HG02678 (cell line): ENCODE results near the gene WDR27.
"Not testable (repeated sequence)": the region's sequence is repeated elsewhere in the genome, so short reads cannot be mapped to it uniquely, and the experiment has no call there.

Source experiments
- ATAC-seq: cut with Tn5 transposase; IDR thresholded peaks from one replicate; pipeline ENCODE4 v1.9.1; 2021; ENCODE audit warnings: mild to moderate bottlenecking, moderate library complexity; ENCODE audit not compliant: unreplicated experiment

WDR27 gene

DNA sequence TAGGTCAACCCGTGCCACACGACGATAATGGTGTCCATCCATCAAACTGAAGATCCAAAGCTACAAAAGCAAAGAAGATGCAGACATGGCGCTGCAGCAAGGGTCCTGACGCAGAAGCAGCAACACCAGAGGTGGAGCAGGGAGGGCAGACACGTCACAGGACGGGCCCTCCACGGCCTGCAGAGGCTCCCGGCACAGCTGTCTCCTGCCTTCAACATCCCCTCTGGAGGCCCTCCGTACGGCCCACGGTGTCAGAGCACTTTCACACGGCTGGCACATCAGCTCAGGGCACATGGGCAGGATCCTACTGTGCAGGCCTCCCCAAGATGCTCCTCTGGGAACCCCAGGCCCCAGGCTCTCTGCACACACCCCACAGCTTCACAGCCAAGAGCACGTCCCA is 37.6 kb downstream of the WDR27 start:
- no peak for ATAC-seq

DNA sequence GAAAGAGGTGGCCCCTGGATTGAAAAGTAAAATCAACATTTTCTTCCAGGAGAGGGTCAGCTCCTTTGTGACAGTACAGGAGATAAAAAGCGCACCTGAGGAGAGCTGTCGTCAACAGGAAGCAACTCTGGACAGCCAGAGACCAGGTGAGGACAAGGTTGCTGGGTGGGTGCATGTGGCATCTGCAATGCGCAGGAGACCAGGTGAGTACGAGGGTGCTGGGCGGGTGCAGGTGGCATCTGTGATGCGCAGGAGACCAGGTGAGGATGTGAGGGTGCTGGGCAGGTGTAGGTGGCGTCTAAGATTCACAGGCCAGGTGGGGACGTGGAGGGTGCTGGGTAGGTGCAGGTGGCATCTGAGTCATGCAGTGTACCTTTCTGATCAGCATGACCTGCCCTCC is 38.4 kb downstream of the WDR27 start:
- no peak for ATAC-seq

DNA sequence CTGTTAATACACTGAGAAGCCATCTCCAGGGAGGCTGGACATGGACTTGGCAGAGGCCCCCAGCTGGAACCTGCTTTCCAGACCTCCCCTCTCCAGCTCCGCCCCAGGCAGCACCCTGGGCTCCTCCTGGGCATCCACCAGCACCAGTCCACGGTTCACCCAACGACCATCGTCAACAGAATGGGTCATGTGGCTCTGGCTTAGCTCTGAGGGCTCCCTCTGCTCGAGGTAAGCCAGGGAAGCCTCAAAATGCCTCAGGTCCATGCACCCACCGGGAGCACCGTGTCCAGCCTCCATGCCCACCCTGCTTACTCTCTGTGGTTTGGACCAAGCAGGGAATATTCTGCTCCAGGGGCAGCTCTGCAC is 40.5 kb downstream of the WDR27 start:
- ATAC-seq: no peak

DNA sequence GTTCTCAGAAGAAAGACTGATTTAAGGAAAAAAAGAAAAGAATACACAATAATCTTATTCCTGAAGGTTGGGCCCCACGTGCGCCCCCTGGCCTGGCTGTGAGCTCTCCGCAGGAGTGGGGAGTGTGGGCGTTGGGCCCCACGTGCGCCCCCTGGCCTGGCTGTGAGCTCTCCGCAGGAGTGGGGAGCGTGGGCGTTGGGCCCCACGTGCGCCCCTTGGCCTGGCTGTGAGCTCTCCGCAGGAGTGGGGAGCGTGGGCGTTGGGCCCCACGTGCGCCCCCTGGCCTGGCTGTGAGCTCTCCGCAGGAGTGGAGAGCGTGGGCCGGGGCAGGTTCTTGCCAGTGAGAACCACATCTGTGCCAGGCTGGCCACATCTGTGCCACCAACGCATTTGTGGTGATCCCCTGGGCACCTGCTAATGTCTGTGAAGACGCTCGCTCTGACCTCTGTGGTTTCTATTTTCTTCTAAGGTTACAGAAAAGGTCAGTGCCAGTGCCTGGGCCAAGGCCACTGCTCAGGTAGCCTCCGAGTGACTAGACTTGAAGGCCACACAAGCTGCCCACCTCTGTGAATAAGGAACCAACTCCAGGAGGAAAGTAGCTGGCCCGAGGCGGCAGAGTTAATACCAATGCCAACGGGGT is 41.0 kb downstream of the WDR27 start:
- ATAC-seq: no peak

DNA sequence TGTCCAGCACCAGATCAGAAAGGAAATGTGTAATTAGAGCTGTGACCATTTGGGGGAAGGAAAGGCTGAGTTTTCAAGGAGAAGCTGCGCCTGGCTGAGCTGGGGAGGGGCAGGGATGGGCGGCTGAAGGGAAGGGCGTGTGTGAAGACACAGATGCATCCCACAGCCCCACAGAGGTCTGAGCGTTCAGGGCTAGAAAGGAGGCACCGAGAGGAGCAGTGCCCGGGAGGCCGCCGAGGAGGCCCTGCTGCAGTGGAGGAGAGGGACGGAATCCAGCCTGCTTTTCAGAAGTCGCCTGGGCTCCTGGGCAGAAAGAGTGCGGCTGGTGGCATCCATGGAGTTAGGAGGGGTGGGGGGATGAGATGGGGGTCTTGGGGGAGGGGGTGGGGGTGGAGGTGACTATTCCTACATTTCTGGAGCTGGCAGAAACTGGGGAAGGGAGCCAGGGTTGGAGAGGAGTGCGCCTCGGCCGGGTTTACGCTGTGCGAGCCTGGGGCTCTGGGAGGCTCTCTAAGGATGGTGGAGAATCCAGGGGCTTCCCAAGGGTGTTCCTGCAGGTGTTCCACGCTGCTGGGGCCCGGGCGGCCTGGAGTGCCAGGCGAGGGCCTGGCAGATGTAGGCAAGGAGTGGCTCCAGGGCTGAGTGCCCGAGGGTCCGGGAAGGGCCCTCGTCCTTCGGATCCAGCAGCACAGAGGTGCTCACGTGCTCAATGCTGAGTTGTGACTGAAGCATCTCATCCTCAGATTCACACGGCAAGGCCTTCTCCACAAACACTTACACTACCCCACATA is 41.8 kb downstream of the WDR27 start:
- no peak for ATAC-seq

DNA sequence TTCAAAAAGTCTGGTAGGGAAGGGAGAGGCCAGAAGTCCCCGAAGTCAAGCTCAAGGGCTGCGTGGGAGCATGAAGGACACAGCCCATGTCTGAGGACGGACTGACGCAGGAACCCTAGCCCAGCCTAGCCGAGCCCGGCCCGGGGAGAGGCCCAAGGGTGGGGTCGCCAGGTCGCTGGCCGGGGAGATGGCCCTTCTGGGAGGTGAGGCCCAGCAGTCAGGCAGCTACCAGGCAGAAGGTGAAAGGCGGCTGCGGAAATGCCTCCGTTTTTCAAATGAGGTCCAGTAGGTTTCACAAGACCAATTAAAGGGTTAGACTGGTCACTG is 44.6 kb downstream of the WDR27 start:
- no peak for ATAC-seq

DNA sequence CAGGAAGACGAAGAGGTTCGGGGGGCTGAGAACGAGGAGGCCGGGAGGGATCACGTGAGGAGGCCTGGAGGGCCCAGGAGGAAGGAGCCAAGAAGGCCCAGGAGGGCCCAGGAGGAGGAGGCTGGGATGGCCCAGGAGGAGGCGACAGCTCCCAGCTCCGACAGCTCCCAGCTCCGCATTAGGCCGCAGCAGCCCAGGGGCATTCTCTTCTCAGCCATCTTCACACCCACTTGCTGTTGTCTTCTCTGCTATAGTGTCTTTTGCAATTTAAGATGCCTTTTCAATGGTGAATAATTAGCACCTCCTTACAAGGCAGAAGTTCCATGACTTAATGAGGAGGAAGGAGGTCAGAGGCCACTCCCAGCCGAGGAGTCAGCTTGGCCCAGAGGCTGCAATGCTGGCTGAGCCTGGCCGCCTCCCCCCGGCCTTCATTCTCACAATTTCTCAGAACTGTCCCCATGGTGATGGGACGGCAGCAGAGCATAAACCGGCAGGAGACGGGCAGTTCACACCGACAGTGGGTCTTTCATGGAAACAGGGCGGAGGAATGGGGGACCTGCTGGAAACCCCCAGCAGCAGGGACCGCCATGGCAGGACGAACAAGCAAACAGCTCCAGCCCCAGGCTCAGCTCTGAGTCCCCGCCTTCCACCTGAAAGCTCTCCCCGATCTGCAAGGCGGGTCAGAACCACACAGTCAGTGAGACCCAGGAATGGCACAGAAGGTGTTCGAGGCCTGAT is 45.1 kb downstream of the WDR27 start:
- ATAC-seq: no peak

DNA sequence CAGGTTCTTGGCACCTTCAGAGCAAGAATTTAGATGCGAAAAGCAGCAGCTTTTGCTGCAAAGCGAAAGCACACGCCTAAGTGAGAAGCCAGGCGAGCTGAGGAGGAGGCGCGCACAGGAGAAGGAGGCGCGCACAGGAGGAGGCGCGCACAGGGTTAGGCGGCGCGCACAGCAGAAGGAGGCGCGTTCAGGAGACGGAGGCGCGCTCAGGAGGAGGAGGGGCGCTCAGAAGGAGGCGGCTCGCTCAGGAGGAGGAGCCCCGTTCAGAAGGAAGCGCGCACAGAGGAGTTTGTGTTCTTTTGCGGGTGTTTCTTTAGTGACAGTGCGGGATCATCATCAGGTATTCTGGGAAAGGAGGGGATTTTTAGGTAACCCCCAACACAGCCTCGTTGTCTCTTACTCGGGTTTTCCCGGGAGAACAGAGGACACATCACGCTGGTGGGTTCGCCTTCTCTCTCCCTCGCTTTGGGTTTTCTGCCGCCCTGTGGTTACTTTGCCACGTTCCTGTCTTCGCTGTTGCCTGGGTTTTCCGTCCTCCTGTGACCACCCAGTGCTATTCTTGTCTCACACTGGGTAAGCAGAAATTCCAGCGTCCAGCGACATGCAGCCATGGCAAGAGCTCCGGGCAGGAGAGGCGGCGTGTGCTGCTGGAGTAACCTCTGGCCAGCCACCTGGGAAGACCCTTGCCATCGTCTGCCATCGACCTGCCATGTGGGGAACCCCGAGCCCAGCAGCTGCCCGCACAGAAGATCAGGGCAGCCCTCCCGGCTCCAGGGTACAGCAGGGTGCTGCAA is 47.0 kb downstream of the WDR27 start:
- peak; percentile 95 for ATAC-seq

DNA sequence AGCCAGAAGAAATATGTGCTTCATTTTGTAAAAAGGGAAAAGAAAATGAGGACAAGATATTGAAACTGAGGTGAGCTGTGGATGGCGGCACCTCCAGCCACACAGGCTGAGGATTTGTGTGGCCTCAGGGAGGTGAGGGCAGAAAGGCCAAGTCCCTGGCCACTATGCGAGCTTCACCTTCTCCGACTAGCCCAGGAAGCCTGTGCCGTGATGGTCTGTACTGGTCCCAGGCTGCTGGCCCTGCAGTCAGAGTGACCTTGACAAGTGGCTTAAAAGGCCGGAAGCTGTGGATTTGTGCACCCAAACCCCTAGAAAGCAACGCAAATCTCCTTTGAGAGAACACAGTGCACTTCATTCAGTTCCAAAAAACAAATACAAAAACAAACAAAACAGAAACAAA is 48.1 kb downstream of the WDR27 start:
- no peak for ATAC-seq

DNA sequence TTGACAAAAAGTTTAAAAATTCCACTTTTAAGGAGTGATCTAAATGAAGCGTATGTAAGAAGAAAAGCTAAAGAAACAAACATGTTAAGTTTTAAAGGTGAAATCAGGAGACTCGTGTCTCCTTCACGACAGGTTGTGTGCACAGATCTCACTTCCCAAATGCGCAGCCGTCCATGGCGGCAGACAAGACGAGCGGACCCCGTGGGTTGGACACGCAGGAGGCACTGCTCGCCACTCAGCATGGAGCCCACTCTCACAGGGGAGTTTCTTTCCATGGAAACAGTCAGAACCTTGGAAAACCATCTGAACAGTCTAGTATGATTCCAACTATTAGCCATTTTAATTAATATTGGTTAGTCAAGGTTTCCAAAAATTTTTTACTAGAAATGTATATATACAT is 48.9 kb downstream of the WDR27 start:
- ATAC-seq: no peak

DNA sequence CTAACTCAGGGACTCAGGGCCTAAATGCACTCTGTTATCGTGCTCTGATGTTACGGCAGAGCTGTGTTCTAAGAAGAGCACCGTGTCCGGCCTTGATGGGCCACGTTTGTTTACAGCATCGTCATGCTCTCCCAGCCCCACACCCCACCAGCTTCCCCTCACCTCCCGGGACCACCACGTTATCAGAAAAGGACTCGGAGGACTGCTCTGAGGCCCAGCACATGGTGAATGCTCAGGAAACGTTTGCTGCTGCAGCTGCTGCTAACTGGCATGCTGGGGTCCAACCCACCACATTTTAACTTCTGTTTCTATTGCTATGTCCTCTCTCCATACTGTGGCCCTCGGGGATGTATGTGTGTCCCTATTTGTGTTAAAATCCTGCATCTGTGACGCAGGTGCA is 50.3 kb downstream of the WDR27 start:
- no peak for ATAC-seq

DNA sequence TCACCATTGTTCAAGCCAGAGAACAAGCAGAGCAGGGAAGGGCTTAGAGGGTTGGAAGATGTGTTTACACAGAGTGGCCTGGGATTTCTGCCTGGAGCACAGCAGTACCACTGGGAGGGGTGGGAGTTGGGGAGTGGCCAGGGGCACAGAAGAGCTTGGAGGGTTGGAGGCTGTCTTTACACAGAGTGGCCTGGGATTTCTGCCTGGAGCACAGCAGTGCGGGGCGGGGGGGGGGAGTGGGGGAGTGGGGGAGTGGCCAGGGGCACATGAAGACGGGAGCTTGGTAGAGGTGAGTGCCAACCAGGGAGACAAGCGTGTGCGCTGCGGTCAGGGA is 50.9 kb downstream of the WDR27 start:
- ATAC-seq: no peak

DNA sequence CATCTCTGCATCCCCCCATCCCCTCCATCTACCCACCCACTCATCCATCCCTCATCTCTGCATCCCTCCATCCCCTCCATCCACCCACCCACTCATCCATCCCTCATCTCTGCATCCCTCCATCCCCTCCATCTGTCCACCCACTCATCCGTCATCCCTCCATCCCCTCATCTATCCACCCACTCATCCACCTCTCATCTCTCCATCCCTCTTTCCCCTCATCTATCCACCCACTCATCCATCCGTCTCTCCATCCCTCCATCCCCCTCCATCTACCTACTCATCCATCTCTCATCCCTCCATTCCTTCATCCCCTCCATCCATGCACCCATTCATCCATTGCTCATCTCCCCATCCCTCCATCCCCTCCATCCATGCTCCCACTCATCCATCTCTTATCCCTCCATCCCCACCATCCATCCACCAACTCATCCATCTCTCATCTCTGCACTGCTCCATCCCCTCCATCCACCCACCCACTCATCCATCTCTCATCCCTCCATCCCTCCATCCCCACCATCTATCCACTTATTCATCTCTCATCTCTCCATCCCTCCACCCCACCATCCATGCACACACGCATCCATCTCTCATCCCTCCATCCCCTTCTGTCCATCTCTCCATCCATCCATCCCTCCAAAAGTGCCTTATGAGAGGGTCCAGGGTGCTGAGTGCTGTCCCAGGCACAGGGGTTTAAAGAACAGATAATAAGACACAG is 51.4 kb downstream of the WDR27 start:
- ATAC-seq: no peak

DNA sequence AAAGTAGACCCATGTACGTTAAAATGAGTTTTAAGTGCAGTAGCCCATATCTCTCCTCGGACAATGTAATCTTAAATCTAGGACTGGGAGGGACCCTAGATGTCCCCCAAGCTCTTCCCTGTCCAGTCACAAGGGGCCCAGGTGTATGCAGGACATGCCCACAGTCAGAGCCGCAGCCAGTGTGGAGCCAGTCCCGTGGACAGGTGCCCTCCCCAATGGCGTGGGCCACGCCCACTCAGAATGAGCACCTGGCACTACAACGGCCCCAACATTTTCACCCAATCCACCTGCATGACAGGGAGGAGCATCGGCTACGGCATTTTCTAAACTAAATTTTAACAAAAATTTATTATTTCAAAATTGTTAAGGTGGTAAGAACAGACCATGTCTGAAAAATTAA is 53.2 kb downstream of the WDR27 start:
- ATAC-seq: no peak

DNA sequence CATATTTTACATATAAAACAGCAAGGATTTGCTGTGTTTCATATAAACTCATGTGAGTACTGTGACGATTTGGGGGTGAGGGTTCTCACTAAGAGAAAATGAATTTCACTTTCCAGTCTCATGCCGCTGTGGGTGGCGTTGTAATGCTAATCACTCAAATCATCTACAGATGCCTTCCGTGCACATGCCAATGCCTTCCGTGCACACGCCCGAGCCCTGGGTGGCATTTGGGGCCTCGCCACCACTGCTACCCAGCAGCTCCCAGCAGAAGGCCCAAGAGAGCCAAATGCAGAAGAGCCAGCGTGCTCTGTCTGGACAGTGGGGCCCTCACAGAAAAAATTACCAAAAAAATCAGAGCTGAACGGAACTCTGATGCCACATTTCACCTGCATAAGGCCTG is 53.7 kb downstream of the WDR27 start:
- ATAC-seq: no peak

DNA sequence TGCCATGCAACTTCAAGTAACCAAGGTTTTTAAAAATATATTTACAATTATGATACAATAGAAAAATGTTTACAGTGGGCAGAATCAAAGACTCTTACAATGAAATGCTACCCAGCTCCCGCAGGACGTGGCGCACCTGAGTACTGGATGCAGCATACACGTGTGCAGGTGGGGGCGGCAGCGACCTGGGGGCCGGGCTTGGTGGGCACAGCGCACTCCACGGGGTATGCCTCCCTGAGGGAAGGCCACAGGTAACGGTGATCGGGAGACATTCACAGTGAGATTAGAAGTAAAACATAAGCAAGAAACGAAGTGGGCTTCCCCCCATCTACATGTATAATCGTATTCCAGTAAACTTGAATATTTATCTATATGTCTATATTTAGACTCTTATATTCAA is 54.2 kb downstream of the WDR27 start:
- no peak for ATAC-seq

DNA sequence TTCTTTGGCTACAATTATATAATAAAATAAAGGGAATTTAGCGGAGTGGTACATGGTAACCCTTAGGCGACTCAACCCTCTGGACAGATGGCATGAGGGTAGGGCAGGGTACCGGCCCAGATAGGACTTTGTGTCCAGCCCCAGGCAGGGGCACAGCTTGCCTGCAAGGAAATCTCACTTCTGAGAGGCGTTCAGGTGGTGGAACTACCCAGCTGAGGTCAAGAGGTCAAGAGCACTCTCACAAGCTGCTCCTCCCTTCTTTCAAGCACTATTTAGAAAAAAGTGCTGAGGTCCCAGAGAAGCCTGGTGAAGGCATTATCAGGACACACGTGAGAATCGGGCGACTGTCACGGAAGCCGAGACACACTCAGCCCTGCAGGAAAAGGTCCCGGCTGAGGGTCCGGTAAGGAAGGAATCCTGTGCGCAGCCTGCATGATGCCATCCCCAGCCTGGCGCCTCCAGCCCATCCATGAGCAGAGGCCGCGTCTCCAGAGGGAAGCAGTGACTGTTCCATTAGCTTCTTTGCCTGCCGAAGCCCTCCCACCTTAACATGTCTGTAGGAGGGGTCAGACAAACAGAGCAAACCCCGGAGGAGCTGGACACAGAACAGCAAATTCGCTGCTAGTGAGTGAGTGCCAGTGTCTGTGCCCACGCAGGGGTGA is 54.8 kb downstream of the WDR27 start:
- no peak for ATAC-seq

DNA sequence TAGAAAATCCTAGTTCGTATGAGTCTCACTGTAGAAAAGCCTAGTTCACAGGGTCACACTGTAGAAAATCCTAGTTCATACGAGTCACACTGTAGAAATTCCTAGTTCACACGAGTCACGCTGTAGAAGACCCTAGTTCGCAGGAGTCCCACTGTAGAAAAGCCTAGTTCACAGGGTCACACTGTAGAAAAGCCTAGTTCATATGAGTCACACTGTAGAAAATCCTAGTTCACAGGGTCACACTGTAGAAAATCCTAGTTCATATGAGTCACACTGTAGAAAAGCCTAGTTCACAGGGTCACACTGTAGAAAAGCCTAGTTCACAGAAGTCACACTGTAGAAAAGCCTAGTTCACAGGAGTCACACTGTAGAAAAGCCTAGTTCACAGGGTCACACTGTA is 56.4 kb downstream of the WDR27 start:
- not testable (repeated sequence) for ATAC-seq

DNA sequence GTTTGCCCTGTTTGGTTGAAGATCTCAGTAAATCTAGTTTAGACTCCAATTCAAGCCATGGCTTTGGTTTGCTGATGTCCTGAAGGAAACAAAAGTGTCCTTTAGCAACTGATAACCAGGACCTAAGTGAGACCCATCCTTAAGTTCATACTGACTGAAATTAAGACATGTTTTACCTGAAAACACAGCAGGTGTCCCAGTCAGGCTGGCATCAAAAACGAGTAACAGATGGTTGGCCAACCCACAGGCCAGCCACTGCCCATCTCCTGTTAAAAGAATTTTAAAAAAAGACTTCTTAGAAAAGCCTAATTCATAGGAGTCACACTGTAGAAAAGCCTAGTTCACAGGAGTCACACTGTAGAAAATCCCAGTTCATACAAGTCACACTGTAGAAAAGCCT is 58.3 kb downstream of the WDR27 start:
- ATAC-seq: no peak

DNA sequence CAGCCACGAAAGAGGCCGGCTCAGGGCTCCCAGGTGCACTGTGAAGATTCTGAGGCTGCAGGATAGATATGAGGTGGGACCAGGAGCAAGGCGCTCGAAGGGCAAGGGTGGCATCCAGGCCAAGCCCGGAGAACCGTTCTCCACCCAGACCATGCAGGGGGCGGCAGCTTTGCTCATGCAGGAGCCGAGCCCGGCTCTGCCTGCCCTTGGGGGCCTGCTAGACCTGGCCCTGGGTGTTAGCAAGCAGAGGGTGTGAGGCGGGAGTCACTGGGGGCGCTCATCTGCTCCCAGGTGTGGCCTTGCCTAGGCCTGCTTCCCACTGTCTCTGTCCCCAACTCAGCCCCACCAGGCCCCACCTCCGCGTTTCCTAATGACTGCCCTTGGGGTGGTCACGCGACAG is 59.4 kb downstream of the WDR27 start:
- no peak for ATAC-seq
